HG03457 (cell line): ENCODE results near the gene ZNF831.

Source experiments
- ATAC-seq: cut with Tn5 transposase; IDR thresholded peaks from one replicate; pipeline ENCODE4 v1.9.1; 2021; ENCODE audit warnings: moderate number of reproducible peaks; ENCODE audit not compliant: unreplicated experiment

Gene ZNF831

GRCh38 chr20:59207742-59208357, 44.2 kb downstream of the ZNF831 start:
- ATAC-seq = no peak

GRCh38 chr20:59210186-59210585, 46.6 kb downstream of the ZNF831 start:
- ATAC-seq = no peak

- ATAC-seq = no peak
Observed at GRCh38 chr20:59211208-59211765, 47.7 kb downstream of the ZNF831 start.

- ATAC-seq = no peak
Observed at GRCh38 chr20:59214073-59214472, 50.5 kb downstream of the ZNF831 start.

- no peak for ATAC-seq
Observed at GRCh38 chr20:59214606-59215547, 51.3 kb downstream of the ZNF831 start.

DNA sequence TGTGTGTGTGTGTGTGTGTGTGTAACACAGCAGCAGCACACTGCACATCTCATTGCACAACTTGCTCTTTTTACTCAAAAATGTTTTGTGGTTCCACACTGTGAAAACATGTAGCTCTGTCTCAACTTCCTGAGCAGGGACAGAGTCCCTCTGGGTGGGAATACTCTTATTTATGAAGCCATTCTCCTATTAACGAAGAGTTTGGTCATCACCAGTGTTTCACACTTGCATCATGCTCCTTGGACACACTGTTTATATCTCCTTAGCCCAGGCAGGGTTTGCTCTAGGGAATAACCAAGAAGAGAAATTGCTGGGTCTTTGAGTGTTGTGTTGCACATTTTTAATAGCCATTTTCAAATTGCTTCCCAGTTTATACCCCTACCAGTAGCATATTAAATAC, 53.6 kb downstream of the ZNF831 start:
- ATAC-seq = no peak

- no peak for ATAC-seq
Observed at GRCh38 chr20:59217794-59218280, 54.2 kb downstream of the ZNF831 start.

DNA sequence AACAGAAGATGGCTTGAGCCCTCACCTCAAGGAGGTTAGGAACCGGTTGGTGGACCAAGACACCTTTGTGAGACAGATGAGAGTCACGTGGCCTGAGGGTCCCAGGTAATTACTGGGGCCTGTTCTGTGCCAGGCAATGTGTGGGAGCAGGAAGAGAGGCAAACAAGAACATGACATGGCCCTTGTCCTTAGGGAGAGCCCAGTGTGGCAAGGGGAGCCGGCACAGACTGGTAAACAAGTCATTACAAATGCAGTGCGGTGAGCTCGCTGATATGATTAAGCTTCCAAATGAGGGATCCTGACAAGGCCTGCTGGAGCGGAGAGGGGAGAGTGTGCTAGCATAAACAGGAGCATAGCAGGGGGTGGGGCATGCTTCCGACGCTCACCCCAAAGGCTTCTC, 55.6 kb downstream of the ZNF831 start:
- ATAC-seq = no peak

GRCh38 chr20:59220161-59220560, 56.5 kb downstream of the ZNF831 start:
- ATAC-seq = no peak

DNA sequence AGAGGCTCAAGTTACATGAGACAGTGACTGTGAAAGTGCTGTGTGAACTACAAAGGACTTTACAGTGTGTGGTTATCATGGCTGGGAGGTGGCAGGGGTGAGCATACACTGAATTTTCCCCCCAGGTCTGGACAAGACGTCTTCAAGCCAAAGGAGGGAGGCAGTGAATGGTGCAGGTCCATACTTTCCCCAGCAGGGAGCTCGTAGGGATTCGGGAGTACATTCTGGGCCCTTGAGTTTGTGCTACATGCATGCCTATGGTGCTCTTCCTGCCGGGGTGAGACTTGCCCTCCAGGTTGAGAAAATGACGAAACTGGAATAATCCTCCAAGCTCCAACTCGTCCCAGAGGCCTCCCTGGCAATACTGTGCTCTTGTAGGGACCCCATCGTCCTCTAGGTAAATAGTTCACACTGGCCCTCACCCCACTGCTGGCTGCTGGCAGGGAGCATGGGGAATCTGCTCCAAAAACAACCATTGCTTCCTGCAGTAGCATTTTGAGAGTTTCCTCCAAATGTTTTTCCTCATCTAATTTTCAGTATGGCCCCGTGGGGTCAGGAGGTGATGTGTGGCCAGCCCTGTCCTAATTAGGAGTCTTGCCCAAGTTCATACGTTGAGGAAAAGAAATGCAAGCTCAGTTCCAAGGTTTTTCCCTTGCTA, 57.6 kb downstream of the ZNF831 start:
- ATAC-seq = no peak

- ATAC-seq = no peak
Observed at GRCh38 chr20:59221707-59222252, 58.2 kb downstream of the ZNF831 start.

DNA sequence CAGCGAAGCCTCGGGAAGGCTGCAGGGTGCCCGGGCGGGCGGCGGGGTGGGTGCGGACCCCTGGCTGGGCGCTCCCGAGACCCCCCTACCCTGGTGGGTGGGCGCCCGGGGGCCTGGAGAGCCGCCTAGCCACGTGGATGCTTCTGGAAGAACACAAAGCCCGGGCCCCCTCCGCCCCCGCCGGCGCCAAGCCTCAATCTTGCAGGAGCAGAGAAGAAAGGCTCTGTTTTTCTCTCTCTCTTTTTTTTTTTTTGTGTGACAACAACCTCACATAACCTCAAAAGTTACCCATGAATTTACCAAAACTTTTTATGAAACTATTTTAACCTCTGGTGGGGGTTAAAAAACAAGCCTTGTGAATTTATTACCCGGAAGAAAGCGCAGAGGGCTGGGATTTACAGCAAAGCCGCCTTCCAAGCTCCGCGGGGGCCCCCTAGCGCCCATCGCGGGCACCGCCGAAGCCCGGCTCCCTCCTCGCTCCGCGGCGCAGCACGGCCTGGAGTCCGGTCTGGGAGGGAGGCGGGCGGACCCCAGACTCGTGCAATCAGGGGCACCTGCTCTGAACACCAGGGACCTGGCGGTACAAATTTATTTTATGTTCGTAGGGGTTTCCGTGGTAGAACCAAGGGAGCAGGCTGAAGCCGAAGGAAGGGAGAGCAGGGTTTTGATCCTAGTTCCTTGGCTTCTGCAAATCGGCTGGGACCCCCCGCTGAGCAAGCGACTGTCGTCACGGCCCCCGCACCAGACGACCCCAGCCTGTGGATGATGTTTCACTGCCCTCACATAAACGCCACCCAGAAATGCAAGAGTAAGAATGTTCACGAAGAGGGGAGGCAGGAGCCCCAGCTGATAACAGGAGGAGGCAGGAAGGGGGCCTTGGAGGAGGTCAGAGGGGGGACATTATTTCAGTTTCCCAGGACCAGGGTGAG, 58.9 kb downstream of the ZNF831 start:
- ATAC-seq = no peak

DNA sequence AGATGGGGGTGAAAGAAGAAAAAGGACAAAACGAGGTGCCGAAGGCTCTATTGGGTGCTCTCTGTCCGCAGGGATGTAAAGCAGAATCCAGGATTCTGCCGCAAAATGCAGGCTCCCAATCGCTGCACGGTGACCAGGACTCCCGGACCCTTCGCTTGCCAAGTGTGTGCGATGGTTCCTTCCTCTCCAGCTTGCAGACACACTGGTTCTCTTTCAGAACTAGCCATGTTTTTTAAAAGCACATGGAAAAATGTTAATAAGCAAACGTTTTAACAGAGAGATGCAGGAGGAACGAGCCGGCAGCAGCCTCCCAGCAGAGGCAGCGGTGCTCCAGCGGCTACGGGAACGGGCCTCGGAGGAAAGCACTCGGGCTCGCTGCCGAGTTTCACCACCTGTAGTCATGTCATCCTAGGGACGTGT, 59.6 kb downstream of the ZNF831 start:
- no peak for ATAC-seq

DNA sequence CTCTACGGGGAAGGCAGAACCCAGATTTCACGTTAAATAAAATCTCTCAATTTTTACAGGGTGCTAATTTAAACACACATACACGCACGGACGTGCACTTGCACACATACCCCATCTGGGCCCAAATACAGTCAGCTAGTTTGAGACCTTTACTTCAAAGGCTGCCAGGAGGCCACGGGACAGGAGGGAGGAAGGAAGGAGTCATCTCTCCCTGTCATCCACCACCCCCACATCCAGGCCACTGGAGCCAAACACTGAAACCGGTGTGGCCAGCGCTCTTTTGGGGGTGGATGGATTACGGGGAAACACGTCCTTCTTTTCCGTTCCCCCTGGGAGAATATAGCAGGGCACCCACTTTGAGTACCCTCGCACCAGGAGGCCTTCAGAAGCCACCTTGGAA, 60.1 kb downstream of the ZNF831 start:
- no peak for ATAC-seq

- ATAC-seq = no peak
Observed at GRCh38 chr20:59224236-59224635, 60.6 kb downstream of the ZNF831 start.

- ATAC-seq = no peak
Observed at GRCh38 chr20:59230385-59230784, 66.8 kb downstream of the ZNF831 start.

DNA sequence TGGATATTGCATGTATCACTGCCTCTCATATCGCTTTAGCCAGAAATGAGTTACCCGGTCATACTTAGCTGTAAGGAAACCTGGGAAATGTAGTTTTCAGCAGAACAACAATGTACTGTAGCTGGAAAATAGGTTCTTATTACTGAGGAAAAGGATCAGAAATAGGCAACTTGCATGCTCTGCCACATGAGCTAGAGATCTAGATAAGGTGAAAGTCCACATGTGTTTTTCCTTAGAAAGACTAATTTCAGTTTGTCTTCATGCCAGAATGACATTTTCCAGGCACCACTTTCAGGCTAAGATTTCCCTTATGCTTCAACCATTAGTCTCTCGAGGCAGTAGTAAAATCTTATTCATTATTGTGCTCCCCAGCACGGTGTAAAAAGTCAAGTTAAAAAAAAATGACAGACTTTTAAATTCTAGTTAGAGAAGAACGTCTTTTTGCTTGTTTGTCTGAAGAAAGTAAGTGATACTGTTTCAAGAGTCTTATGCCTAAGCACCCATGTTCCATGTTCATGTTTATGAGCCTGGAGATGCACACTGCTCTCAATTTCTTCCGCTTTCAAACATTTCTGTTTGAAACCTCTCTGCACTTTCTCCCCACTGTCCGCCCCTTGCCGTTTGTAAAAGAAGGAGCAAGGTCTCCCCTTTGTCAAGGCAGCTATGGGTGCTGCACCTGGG, 67.6 kb downstream of the ZNF831 start:
- ATAC-seq = no peak

DNA sequence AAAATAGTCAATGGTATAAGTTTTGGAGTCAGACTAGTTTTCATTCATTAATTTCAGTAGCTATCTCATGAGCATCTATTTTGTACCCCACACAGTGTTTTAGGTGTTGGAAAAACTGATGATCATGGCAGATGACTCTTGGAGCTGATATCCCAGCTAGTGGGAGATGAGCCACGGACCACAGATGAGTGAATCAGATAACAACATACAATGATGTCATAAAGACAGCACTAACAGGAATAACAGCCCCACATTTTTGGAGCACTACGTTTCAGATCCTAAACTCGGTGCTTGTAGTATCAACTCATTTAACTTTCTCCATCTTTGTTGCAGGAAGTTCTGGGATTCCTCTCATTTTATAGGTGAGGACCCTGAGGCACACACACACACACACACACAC, 69.0 kb downstream of the ZNF831 start:
- ATAC-seq = no peak

- ATAC-seq = no peak
Observed at GRCh38 chr20:59235226-59235625, 71.6 kb downstream of the ZNF831 start.
